GM15510 (cell line): ENCODE measurements around the gene REM2.

ENCODE experiments used
- POLR2A ChIP-seq: IDR thresholded peaks from 3 replicates; pipeline ENCODE4 v1.6.1; 2011; ENCODE audit warnings: borderline replicate concordance; ENCODE audit not compliant: insufficient read length; ENCODE audit errors: extremely low read depth

REM2 gene

GRCh38 chr14:22929104-22929960 is 46.3 kb downstream of the REM2 start, which contains the start of gene PRMT5:
Gene PRMT5 (minus strand): TSS chr14:22929376. CDS start chr14:22929361, 15 bp downstream.
- peak; percentile 81 for TF ChIP-seq POLR2A

- TF ChIP-seq POLR2A: no peak
Observed at GRCh38 chr14:22929961-22930364, 46.9 kb downstream of the REM2 start.

- no peak for TF ChIP-seq POLR2A
Observed at GRCh38 chr14:22932146-22932545, 49.1 kb downstream of the REM2 start.

GRCh38 chr14:22935156-22935555 is 52.1 kb downstream of the REM2 start:
- no peak for TF ChIP-seq POLR2A
